ENCODE results near the gene SIGLEC7.

SIGLEC7 gene

GRCh38 chr19:51135004-51135403 is 7.1 kb upstream of the SIGLEC7 start:
- H3K4me1 ChIP-seq (ENCODE audit: control insufficient read depth, insufficient read depth, low read length), result peaks cover 2% of the 10 kb centered on the region; the same call in 1 of the 2 replicates
- TF ChIP-seq KLF17 (tag by site-specific recombination; IDR thresholded peaks at IDR 0.05) (no peak), PRDM6 (tag by site-specific recombination; IDR thresholded peaks at IDR 0.05) (no peak)
- no peaks in the 10 kb centered on the region for H3K9me3 ChIP-seq (ENCODE audit: control insufficient read depth, insufficient read depth, low read depth, low read length)
- POLR2A ChIA-PET, result no interaction called here
- H3K27ac ChIP-seq (ENCODE audit: extremely low read depth, low read depth, low read length), result no peak overlapping the region
- no peaks in the 10 kb centered on the region for H3K36me3 ChIP-seq (ENCODE audit: control insufficient read depth in 2 of 2, insufficient read depth in 1 of 2, low read length in 2 of 2)
- H3K4me3 ChIP-seq (ENCODE audit: low read depth, low read length), result no peak overlapping the region
- CTCF ChIA-PET, result interaction anchor here (0.9 to 1.5 kb wide), 4 partner anchors 9 to 263 kb away, joined by 3 to 4 read pairs (median 4); no protein-coding TSS in a partner anchor

- ChIA-PET CTCF (interaction anchor here (0.6 to 1.5 kb wide), 2 partner anchors 22 to 412 kb away, joined by 3 read pairs; no protein-coding TSS in a partner anchor), POLR2A (interaction anchor here (0.6 to 0.7 kb wide), 2 partner anchors 19 to 101 kb away, joined by 3 read pairs; no protein-coding TSS in a partner anchor)
- H3K4me3 ChIP-seq (ENCODE audit: low read depth, low read length), result no peak overlapping the region
- H3K4me1 ChIP-seq (ENCODE audit: control insufficient read depth, insufficient read depth, low read length), result peaks cover 2% of the 10 kb centered on the region; the same call in 1 of the 2 replicates
- H3K9me3 ChIP-seq (ENCODE audit: control insufficient read depth, insufficient read depth, low read depth, low read length), result no peaks in the 10 kb centered on the region
- no peak for TF ChIP-seq ZNF473 (tag by site-specific recombination; IDR thresholded peaks at IDR 0.05)
- no peak for TF ChIP-seq ZBTB26 (tag by site-specific recombination; optimal IDR thresholded peaks at IDR 0.05)
- TF ChIP-seq ZNF132 (tag by site-specific recombination; IDR thresholded peaks at IDR 0.05; ENCODE audit: borderline replicate concordance), result no peak
- TF ChIP-seq ZBTB1 (tag by site-specific recombination; IDR thresholded peaks at IDR 0.05), result no peak
- no peak for TF ChIP-seq ZNF549 (tag by site-specific recombination; IDR thresholded peaks at IDR 0.05)
- TF ChIP-seq ZNF16 (tag by site-specific recombination; IDR thresholded peaks at IDR 0.05; ENCODE audit: low read depth), result no peak
- no peak for TF ChIP-seq ZNF626 (tag by site-specific recombination; IDR thresholded peaks at IDR 0.05)
- no peak for TF ChIP-seq PBX3 (CRISPR knock-in tag; IDR thresholded peaks at IDR 0.05)
- TF ChIP-seq ZNF76 (tag by site-specific recombination; IDR thresholded peaks at IDR 0.05; ENCODE audit: borderline replicate concordance, low read depth), result no peak
- no peak for TF ChIP-seq ZNF248 (tag by site-specific recombination; IDR thresholded peaks at IDR 0.05)
- TF ChIP-seq ELK4 (IDR thresholded peaks at IDR 0.05; ENCODE audit: borderline replicate concordance, low read depth, low read length), result no peak
- no peak for TF ChIP-seq EGR2 (tag by site-specific recombination; IDR thresholded peaks at IDR 0.05; ENCODE audit: low read depth)
- no peak for TF ChIP-seq HOXA7 (CRISPR knock-in tag; IDR thresholded peaks at IDR 0.05; ENCODE audit: borderline replicate concordance)
- no peak for TF ChIP-seq ZNF138 (tag by site-specific recombination; IDR thresholded peaks at IDR 0.05; ENCODE audit: borderline replicate concordance)
- no peak for TF ChIP-seq ZBTB7A (tag by site-specific recombination; IDR thresholded peaks at IDR 0.05; ENCODE audit: low read depth)
- H3K27ac ChIP-seq (ENCODE audit: extremely low read depth, low read depth, low read length), result no peak overlapping the region
- H3K36me3 ChIP-seq (ENCODE audit: control insufficient read depth in 2 of 2, insufficient read depth in 1 of 2, low read length in 2 of 2), result no peaks in the 10 kb centered on the region
These were observed 5.9 kb upstream of the SIGLEC7 start for GRCh38 chr19:51135986-51136762.

Data from HEK293 (cell line).